Prostate gland (tissue), 2 donors: Measurements from ENCODE around the gene LRP2.

Experiments
- CTCF ChIP-seq, 4 experiments: fragments of 200-600 bp in 2 of 4; fragments of 450-650 bp in 2 of 4; sonication (generic) in 2 of 4; IDR thresholded peaks; 1 replicate in 3 of 4; 2 replicates in 1 of 4; pipeline ENCODE4 v1.5.1; 2016 to 2019; ENCODE audit warnings: antibody characterized with exemption in 4 of 4, mild to moderate bottlenecking in 2 of 4, moderate library complexity in 2 of 4
- POLR2AphosphoS5 ChIP-seq: sonication (generic); formaldehyde crosslinking; IDR thresholded peaks from one replicate; pipeline ENCODE4 v1.6.1; 2017; ENCODE audit warnings: antibody characterized with exemption

DNA sequence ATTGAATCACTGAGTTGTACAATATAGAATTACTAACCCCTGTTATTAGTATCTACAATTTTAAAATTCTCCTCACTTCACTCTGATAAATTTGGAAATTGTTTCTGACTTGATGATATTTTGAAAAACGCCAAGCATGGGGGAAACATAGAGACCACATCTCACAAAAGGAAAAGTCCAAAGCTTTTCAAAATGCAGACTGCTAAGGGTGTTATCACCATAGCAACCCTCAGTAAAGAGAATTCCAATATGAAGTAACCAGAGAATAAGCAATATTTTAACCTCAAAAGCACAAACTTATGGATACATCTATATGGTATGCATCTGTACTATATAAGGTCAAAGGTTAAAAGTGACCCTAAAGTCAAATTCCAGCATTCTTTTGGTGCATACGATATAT is 22.7 kb downstream of the LRP2 start:
- TF ChIP-seq CTCF (IDR thresholded peaks at IDR 0.05) = no peak
- no peak for TF ChIP-seq POLR2AphosphoS5
